Adipose tissue (tissue), 3 donors: ENCODE data around the gene ABCC1. TPM values are rescaled to one million over a fixed set of nuclear protein-coding genes. Genes with fewer than 3 reads are reported as not detected.

Experiments
- H3K27ac ChIP-seq: one replicate; pipeline ENCODE4 v1.5.1; 2013; ENCODE audit warnings: low read depth, low read length
- WGBS, 3 donors: extraction: QIAGEN DNeasy Blood & Tissue Kit; methylation state at CpG; one replicate each; pipeline ENCODE4 v1.1.7; 2013; 5-methylcytosine and 5-hydroxymethylcytosine counted together
- polyA plus RNA-seq, 3 donors: library from polyadenylated mRNA; stranded (reverse); fragments of 200-250 nt; gene quantifications; one replicate each; pipeline ENCODE4 v1.2.3, GENCODE V29; 2013
- donor health status: healthy with polysubstance abuse.
- donor health status: Bipolar disorder and iron deficiency.
- donor health status: healthy.

The ABCC1 gene
- polyA plus RNA-seq, 3 donors: 5.3 to 6.9 (median 6.9) TPM

GRCh38 chr16:16052916-16053315, 103.5 kb downstream of the ABCC1 start:
- no peak overlapping the region for H3K27ac ChIP-seq
- 87 to 90% (median 87%) methylated on average over 3 of the region's 3 CpGs for WGBS, 3 donors

GRCh38 chr16:16057102-16057501, 107.7 kb downstream of the ABCC1 start:
- 97 to 98% (median 97%) methylated on average over 6 of the region's 6 CpGs for whole genome bisulfite sequencing, 3 donors
- no peak overlapping the region for H3K27ac ChIP-seq

GRCh38 chr16:16059160-16059559, 109.7 kb downstream of the ABCC1 start:
- no peak overlapping the region for H3K27ac ChIP-seq

GRCh38 chr16:16059895-16060590, 110.6 kb downstream of the ABCC1 start:
- no peak overlapping the region for H3K27ac ChIP-seq
- 34 to 94% (median 93%) methylated on average over 11 of the region's 11 CpGs for WGBS, 3 donors

More at GRCh38 chr16:16059160-16059559, 109.7 kb downstream of the ABCC1 start:
- 94 to 97% (median 95%) methylated on average over 8 of the region's 8 CpGs for WGBS, 3 donors

GRCh38 chr16:16062023-16062937, 112.9 kb downstream of the ABCC1 start:
- H3K27ac ChIP-seq: no peak overlapping the region
- WGBS, 3 donors: 42 to 71% (median 66%) methylated on average over 16 of the region's 16 CpGs

GRCh38 chr16:16063683-16064082, 114.3 kb downstream of the ABCC1 start:
- no peak overlapping the region for H3K27ac ChIP-seq
- WGBS, 3 donors: 61 to 87% (median 61%) methylated on average over 2 of the region's 2 CpGs

- WGBS, 3 donors: 96 to 97% (median 97%) methylated on average over 4 of the region's 4 CpGs
- no peak overlapping the region for H3K27ac ChIP-seq
These were observed 115.5 kb downstream of the ABCC1 start for GRCh38 chr16:16064874-16065384.

- 43 to 87% (median 71%) methylated on average over 13 of the region's 13 CpGs for WGBS, 3 donors
- no peak overlapping the region for H3K27ac ChIP-seq
These were observed 117.7 kb downstream of the ABCC1 start for GRCh38 chr16:16067127-16067526.

GRCh38 chr16:16071631-16072244, 122.3 kb downstream of the ABCC1 start:
- 7 to 51% (median 36%) methylated on average over 11 of the region's 11 CpGs for WGBS, 3 donors
- H3K27ac ChIP-seq: no peak overlapping the region

- WGBS, 3 donors: 73 to 89% (median 83%) methylated on average over 2 of the region's 2 CpGs
- H3K27ac ChIP-seq: no peak overlapping the region
These were observed 123.7 kb downstream of the ABCC1 start for GRCh38 chr16:16073001-16073545.

GRCh38 chr16:16073891-16074881, 124.8 kb downstream of the ABCC1 start:
- no peak overlapping the region for H3K27ac ChIP-seq
- WGBS, 3 donors: 55 to 67% (median 59%) methylated on average over 19 of the region's 19 CpGs

GRCh38 chr16:16075488-16076422, 126.3 kb downstream of the ABCC1 start:
- WGBS, 3 donors: 65 to 79% (median 68%) methylated on average over 30 to 31 of the region's 31 CpGs
- H3K27ac ChIP-seq: no peak overlapping the region

- 74 to 89% (median 79%) methylated on average over 9 of the region's 9 CpGs for WGBS, 3 donors
- H3K27ac ChIP-seq: no peak overlapping the region
These were observed 127.0 kb downstream of the ABCC1 start for GRCh38 chr16:16076423-16076813.

GRCh38 chr16:16080465-16081065, 131.1 kb downstream of the ABCC1 start:
- H3K27ac ChIP-seq: no peak overlapping the region
- WGBS, 3 donors: 85 to 90% (median 90%) methylated on average over 10 of the region's 10 CpGs

- no peak overlapping the region for H3K27ac ChIP-seq
- WGBS, 3 donors: 76 to 83% (median 81%) methylated on average over 3 of the region's 3 CpGs
These were observed 131.7 kb downstream of the ABCC1 start for GRCh38 chr16:16081141-16081540.

GRCh38 chr16:16082255-16082654, 132.8 kb downstream of the ABCC1 start:
- 91 to 94% (median 93%) methylated on average over 2 of the region's 2 CpGs for WGBS, 3 donors

More at GRCh38 chr16:16082255-16082654, 132.8 kb downstream of the ABCC1 start:
- no peak overlapping the region for H3K27ac ChIP-seq
